Measurements from ENCODE around the gene ZNF367.

Gene ZNF367

DNA sequence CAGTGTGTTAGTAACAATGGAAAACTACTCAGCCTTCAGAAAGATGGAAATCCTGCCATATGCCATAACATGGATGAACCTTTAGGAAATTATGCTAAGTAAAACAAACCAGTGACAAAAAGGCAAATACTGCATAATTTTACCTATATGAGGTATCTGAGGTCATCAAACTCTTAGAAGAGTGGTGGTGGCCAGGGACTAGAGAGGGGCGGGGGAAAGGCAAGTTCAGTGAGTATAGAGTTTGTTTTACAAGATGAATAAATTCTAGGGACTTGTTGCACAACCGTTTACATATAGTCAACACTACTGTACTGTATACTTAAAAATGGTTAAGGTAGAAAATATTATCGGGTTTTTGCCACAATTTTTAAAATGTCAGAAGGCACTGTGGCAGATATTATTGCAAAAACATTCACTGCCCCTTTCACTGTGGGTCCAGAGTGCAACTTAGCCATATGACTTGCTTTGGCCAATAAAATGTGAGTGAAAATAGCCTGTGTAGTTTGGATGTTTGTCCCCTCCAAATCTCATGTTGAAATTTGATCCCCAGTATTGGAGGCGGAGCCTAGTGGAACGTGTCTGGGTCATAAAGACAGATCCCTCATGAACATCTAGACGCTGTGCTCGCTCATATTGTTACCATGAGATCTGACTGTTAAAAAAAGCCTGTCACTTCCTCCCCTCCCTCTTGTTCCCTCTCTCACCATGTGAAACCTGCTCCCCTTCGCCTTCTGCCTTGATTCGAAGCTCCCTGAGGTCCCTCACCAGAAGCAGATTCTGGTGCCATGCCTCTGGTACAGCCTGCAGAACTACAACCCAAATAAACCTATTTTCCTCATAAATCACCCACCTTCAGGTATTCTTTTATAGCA, 9.5 kb downstream of the ZNF367 start:
- Histone ChIP-seq H3K4me3 (ENCODE audit: low read depth, low read length) (no peak overlapping the region), H3K4me1 (no peaks in the 10 kb centered on the region), H3K36me3 (ENCODE audit: control insufficient read depth, insufficient read depth, low read length) (no peaks in the 10 kb centered on the region), H3K9ac (no peak overlapping the region), H3K79me2 (no peaks in the 10 kb centered on the region), H3K27me3 (ENCODE audit: control insufficient read depth, insufficient read depth, low read length) (no peaks in the 10 kb centered on the region), H3K9me3 (ENCODE audit: control insufficient read depth, low read length) (no peaks in the 10 kb centered on the region), H3K4me2 (ENCODE audit: low read length) (no peak overlapping the region), H3K27ac (no peak overlapping the region), H2AFZ (no peak overlapping the region)
- TF ChIP-seq, protein P1, sequence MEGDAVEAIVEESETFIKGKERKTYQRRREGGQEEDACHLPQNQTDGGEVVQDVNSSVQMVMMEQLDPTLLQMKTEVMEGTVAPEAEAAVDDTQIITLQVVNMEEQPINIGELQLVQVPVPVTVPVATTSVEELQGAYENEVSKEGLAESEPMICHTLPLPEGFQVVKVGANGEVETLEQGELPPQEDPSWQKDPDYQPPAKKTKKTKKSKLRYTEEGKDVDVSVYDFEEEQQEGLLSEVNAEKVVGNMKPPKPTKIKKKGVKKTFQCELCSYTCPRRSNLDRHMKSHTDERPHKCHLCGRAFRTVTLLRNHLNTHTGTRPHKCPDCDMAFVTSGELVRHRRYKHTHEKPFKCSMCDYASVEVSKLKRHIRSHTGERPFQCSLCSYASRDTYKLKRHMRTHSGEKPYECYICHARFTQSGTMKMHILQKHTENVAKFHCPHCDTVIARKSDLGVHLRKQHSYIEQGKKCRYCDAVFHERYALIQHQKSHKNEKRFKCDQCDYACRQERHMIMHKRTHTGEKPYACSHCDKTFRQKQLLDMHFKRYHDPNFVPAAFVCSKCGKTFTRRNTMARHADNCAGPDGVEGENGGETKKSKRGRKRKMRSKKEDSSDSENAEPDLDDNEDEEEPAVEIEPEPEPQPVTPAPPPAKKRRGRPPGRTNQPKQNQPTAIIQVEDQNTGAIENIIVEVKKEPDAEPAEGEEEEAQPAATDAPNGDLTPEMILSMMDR (IDR thresholded peaks at IDR 0.05): no peak

DNA sequence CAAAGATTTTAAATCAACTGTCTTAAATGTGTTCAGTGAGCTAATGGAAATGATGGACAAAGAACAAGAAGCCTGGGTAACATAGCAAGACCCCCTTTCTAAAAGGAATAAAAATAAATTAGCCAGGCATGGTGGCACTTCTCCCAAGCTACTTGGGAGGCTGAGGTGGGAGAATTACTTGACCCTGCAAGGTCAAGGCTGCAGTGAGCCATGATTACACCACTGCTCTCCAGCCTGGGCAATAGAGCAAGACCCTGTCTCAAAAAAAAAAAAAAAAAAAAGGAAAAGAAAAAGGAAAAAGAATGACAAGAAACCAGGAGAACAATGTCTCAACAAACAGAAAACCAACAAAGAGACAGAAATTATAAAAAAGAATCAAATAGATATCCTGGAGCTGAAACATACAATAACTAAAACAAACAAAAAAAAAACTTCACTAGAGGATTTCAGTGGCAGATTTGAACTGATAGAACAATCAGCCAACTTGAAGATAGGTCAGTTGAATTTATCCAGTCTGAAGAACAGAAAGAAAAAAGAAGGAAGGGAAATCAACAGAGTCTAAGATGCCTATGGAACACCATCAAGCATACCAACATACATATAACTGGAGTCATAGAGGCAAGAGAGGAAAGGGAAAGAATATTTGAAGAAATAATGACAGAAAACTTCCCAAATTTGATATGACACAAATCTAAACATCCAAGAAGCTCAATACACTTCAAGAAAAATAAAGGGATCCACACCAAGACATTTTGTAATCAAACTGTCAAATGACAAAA, 17.8 kb downstream of the ZNF367 start:
- Histone ChIP-seq H3K4me3 (ENCODE audit: low read depth, low read length) (no peak overlapping the region), H3K27ac (no peak overlapping the region)

DNA sequence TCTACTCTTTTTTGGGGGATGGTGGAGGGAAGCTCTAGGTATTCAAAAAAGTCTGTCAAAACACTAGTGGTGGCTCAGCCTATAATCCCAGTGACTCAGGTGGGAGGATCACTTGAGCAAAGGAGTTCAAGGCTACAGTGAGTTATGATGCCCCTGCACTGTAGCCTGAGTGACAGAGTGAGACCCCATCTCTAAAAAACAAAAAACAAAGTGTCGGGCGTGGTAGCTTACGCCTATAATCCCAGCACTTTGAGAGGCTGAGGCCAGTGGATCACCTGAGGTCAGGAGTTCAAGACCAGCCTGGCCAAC, 18.9 kb downstream of the ZNF367 start:
- no peak overlapping the region for H3K27ac ChIP-seq

More for the DNA sequence above, 17.8 kb downstream of the ZNF367 start:
- H3K9ac ChIP-seq: no peak overlapping the region
- H3K36me3 ChIP-seq (ENCODE audit: control insufficient read depth, insufficient read depth, low read length): no peaks in the 10 kb centered on the region
- H3K4me1 ChIP-seq: no peaks in the 10 kb centered on the region
- no peaks in the 10 kb centered on the region for H3K27me3 ChIP-seq (ENCODE audit: control insufficient read depth, insufficient read depth, low read length)
- H3K4me2 ChIP-seq (ENCODE audit: low read length): no peak overlapping the region
- TF ChIP-seq, protein P1 (IDR thresholded peaks at IDR 0.05): no peak
- no peaks in the 10 kb centered on the region for H3K9me3 ChIP-seq (ENCODE audit: control insufficient read depth, low read length)
- no peaks in the 10 kb centered on the region for H3K79me2 ChIP-seq
- no peak overlapping the region for H2AFZ ChIP-seq

DNA sequence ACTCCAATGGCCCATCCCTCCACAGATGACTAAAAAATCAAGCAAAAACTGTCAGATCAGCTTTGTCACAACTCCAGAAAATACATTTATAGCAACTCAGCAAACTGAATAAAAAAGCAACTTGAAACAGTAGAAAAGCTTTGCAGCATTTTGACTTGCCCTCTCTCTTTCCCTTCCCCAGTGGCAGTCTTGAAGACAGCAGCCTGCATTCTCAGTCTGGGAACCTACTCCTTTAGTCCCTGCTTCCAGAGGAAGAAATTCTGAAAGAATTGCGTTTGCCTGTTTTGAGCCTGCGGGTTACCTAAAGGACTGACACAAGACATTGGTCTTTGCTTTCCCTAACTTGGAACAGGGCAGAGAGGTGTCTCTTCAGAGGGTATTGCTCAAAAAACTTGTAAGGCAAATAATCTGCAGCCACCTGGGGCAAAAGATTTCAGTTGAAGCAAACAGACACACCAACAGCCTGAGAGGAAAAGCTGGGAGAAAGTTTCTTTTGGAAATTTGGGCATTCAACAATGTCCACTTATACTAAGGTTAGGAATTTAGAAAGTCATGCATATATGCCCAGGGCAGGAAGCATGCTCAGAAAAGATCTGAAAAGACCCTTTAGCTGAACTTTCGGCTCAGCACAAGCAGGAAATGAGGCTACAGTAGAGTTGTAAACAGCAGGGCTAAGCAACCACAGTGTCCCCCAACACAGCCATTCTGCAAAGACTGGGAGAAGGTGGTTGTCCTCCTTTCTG, 19.4 kb downstream of the ZNF367 start:
- H3K79me2 ChIP-seq: no peaks in the 10 kb centered on the region

More for the DNA sequence above, 18.9 kb downstream of the ZNF367 start:
- H2AFZ ChIP-seq: no peak overlapping the region
- no peak overlapping the region for H3K9ac ChIP-seq
- TF ChIP-seq, protein P1 (IDR thresholded peaks at IDR 0.05): no peak
- H3K79me2 ChIP-seq: no peaks in the 10 kb centered on the region
- H3K4me2 ChIP-seq (ENCODE audit: low read length): no peak overlapping the region
- no peaks in the 10 kb centered on the region for H3K27me3 ChIP-seq (ENCODE audit: control insufficient read depth, insufficient read depth, low read length)
- no peak overlapping the region for H3K4me3 ChIP-seq (ENCODE audit: low read depth, low read length)
- no peaks in the 10 kb centered on the region for H3K36me3 ChIP-seq (ENCODE audit: control insufficient read depth, insufficient read depth, low read length)
- no peaks in the 10 kb centered on the region for H3K4me1 ChIP-seq
- H3K9me3 ChIP-seq (ENCODE audit: control insufficient read depth, low read length): no peaks in the 10 kb centered on the region

More for the DNA sequence above, 19.4 kb downstream of the ZNF367 start:
- no peak overlapping the region for H3K4me3 ChIP-seq (ENCODE audit: low read depth, low read length)
- no peak overlapping the region for H3K27ac ChIP-seq
- H3K36me3 ChIP-seq (ENCODE audit: control insufficient read depth, insufficient read depth, low read length): no peaks in the 10 kb centered on the region
- H3K4me2 ChIP-seq (ENCODE audit: low read length): no peak overlapping the region
- no peaks in the 10 kb centered on the region for H3K4me1 ChIP-seq
- H3K9ac ChIP-seq: no peak overlapping the region
- peak overlapping the region; percentile 53 for H2AFZ ChIP-seq
- TF ChIP-seq, protein P1 (IDR thresholded peaks at IDR 0.05): no peak
- no peaks in the 10 kb centered on the region for H3K9me3 ChIP-seq (ENCODE audit: control insufficient read depth, low read length)
- no peaks in the 10 kb centered on the region for H3K27me3 ChIP-seq (ENCODE audit: control insufficient read depth, insufficient read depth, low read length)

All from parathyroid adenoma (tissue), 2 donors.